ENCODE data around the gene RNF157. TPM values are rescaled to one million over a fixed set of nuclear protein-coding genes. Genes with fewer than 3 reads are reported as not detected.

The RNF157 gene
- 100 to 1,000 TPM; 103 to 110 TPM for total RNA-seq

DNA sequence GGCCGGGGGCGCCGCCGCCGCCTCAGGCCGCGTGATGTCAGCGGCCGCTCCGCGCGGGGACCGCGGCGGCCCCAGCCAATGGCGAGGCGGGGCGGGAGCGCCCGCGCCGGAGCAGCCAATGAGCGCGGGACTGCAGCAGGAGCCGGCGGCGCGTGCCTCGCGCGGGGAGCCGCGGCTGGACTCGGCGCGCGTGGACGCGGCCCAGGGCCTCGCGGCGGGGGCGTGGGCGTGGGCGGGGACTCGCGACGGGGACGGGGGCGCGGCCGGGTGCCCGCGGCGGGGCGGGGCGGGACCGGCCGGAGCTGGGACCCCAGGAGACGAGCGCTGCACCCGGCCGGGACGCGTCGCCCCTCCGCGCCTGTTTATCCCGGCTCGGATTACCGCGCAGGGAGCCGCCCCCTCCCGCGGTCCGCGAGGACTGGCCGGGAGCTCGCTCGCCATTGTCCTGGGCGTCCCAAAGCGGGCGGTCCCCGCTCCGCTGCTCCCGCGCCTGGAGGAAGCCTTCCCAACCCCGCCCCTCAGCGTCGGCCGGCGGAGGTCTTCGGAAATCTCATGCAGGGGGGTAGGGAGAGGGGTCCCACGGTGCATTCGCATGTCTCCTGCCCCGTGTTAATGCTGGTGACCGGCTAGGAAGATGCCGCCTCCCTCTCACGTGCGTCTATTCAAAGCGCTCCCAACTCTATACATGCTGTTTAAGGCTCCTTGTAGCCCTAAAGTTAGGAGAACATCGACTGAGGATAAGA is at the start of gene RNF157:
Gene RNF157 (minus strand): TSS at position 33 of the 743 bp plus-strand sequence. CDS start 253 bp downstream, outside the sequence.
- H3K9me3 Mint-ChIP-seq = peaks cover 1% of the 10 kb centered on the region
- H3K27ac Mint-ChIP-seq = peak within 1 kb of the TSS; percentile 96
- no peaks in the 10 kb centered on the region for H3K27me3 Mint-ChIP-seq
- DNase-seq (peak; percentile 84), ATAC-seq (ENCODE audit: low read depth) (peak; percentile 87)
- peak within 1 kb of the TSS; percentile 94 for H3K4me3 Mint-ChIP-seq
- H3K4me1 Mint-ChIP-seq = peaks cover 62% of the 10 kb centered on the region
- POLR2A ChIA-PET = interaction anchor here (0.7 to 38.5 kb wide), 10 partner anchors 11 to 119 kb away, joined by 3 to 1721 read pairs (median 5); partner anchors contain the start of gene UBALD2
- H3K36me3 Mint-ChIP-seq = peaks cover 28% of the 10 kb centered on the region

DNA sequence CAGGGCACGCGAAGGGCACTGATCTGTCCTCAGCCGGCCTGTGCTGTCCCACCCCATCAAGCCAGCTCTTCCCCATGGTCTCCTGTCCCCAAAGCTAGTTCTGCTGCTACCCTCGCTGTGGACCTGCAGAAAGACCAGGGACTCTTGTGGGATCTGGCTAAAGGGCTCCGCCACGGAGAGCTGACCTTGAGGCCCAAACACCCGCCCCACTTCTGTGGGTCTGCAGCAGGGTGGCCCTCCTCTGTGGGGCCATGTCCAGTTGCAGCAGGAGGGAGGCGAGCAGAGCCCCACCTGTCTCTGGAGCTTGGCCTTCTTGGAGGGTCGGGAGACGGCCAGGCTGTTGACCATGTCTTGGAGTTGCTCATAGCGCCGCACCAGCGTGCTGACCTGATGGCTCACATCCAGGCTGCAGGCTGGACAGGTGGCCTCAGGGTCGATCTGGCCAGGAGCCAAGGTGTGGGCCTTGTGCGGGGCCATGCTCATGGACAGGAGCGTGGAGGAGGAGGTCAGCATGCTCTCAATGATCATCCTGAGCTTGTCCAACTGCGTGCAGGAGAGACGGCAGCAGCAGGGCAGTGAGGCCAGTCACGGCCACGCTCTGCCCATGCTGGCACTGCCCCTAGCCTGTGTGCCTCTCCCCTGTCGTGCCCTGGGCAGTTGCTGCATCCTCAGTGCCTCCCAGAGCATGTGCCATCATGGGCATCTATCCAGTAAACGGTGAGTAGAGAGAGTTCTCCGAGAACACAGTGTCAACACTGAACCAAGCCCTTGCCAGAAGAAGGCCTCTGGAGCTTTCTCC is 41.5 kb upstream of the RNF157 start:
- H3K27me3 Mint-ChIP-seq = no peaks in the 10 kb centered on the region
- H3K9me3 Mint-ChIP-seq = no peaks in the 10 kb centered on the region
- H3K27ac Mint-ChIP-seq = no peak overlapping the region
- peaks cover 1% of the 10 kb centered on the region for H3K36me3 Mint-ChIP-seq
- peaks cover 6% of the 10 kb centered on the region for H3K4me1 Mint-ChIP-seq
- POLR2A ChIA-PET = interaction anchor here (0.5 to 24.4 kb wide), 6 partner anchors 9 to 284 kb away, joined by 3 to 1721 read pairs (median 4); partner anchors contain the start of genes RNF157 and UBALD2
- ATAC-seq (ENCODE audit: low read depth) = no peak
- no peak overlapping the region for H3K4me3 Mint-ChIP-seq
- DNase-seq = no peak

GRCh38 chr17:76280650-76281049 is 40.4 kb upstream of the RNF157 start:
- POLR2A ChIA-PET = interaction anchor here (0.6 to 24.4 kb wide), 5 partner anchors 9 to 158 kb away, joined by 3 to 1721 read pairs (median 10); partner anchors contain the start of genes RNF157 and UBALD2
- H3K27ac Mint-ChIP-seq = no peak overlapping the region
- ATAC-seq (ENCODE audit: low read depth) (no peak), DNase-seq (no peak)
- no peaks in the 10 kb centered on the region for H3K9me3 Mint-ChIP-seq
- no peak overlapping the region for H3K4me3 Mint-ChIP-seq
- H3K36me3 Mint-ChIP-seq = peaks cover 1% of the 10 kb centered on the region
- H3K4me1 Mint-ChIP-seq = peaks cover 6% of the 10 kb centered on the region
- H3K27me3 Mint-ChIP-seq = no peaks in the 10 kb centered on the region

- Mint-ChIP-seq H3K27ac (peak overlapping the region; percentile 45), H3K27me3 (no peaks in the 10 kb centered on the region), H3K36me3 (peaks cover 3% of the 10 kb centered on the region), H3K4me1 (peaks cover 10% of the 10 kb centered on the region), H3K9me3 (no peaks in the 10 kb centered on the region), H3K4me3 (no peak overlapping the region)
- POLR2A ChIA-PET = interaction anchor here (0.5 to 24.4 kb wide), 13 partner anchors 8 to 266 kb away, joined by 3 to 1721 read pairs (median 4); partner anchors contain the start of genes EXOC7, FOXJ1, RNF157 and UBALD2
- ATAC-seq (ENCODE audit: low read depth) (no peak), DNase-seq (no peak)
Observed at GRCh38 chr17:76279742-76280287, 39.5 kb upstream of the RNF157 start.

DNA sequence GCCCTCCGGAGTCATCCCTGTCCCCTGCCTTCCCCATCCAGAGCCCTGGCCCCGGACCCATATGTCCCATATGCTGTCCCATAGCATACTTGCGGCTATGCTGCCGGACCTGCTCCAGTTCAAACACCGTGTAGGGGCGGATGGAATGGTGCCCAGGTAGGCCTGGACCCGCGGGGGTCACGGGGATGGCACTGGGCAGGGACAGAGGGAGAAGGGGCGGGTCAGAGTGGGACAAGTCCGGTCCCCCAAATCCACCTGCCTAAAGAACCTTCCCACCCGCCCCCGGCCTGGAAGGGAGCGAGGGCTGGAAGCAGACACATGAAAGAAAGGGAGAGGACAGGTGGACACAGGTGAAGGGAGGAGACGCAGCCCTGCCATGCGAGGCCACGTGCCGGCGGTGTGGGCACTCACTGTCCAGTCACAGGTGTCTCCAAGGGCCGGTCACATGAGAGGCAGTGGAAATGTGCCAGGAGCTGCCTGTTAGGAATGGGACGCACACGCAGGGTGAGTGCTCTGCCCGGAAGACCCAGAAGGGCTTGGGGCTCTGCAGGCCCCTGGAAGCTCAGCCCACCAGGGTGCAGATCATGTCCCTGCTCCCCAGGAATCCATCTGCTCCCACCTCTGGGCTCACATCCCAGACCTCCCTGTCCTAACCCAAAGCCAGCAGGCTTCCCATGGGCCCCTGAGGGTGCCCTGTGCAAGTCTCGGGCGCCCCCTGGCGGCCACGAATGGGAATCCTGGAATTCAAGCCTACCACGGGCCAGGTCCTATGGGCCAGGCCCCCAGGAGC is 38.9 kb upstream of the RNF157 start:
- Mint-ChIP-seq H3K36me3 (peaks cover 3% of the 10 kb centered on the region), H3K4me3 (no peak overlapping the region), H3K4me1 (peaks cover 15% of the 10 kb centered on the region), H3K27ac (peak overlapping the region; percentile 45), H3K9me3 (no peaks in the 10 kb centered on the region), H3K27me3 (no peaks in the 10 kb centered on the region)
- DNase-seq (peak; percentile 92), ATAC-seq (ENCODE audit: low read depth) (peak; percentile 77)
- POLR2A ChIA-PET = interaction anchor here (0.5 to 24.4 kb wide), 14 partner anchors 7 to 265 kb away, joined by 3 to 1721 read pairs (median 4); partner anchors contain the start of genes EXOC7, FOXJ1, RNF157 and UBALD2

DNA sequence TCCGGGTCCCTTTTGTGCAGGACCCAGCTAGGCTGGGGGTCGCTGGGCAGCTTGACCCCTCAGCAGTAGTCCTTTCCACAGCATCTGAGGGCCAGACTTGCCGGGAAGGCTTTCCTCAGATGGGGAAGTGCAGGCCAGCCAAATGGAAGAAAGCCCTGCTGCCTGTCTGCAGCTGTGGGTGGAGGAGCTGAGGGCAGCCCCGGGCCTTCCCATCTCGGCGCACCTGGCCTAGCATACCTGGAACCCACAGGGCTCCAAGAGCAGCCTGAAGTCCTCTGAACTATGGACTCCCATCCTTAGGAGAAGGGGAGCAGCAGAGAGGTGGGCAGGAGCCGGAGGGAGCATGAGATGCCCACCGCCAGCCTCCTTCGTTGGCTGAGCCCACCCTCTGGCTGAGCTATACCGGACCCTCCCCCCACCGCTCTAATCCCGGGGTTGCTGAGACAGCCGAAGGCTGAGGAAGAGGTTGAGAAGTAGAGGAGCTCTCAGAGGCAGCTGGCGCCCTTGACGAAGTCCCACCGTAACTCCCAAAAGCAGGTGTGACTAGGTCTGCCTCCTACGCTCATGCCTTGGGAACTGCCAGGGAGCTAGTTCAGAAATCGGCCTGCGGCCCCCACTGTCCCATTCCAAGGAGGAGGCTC is 38.1 kb upstream of the RNF157 start:
- no peaks in the 10 kb centered on the region for H3K27me3 Mint-ChIP-seq
- POLR2A ChIA-PET = interaction anchor here (0.5 to 24.4 kb wide), 6 partner anchors 27 to 1130 kb away, joined by 3 to 1721 read pairs (median 5); partner anchors contain the start of genes RNF157 and UBALD2
- peaks cover 21% of the 10 kb centered on the region for H3K4me1 Mint-ChIP-seq
- DNase-seq (no peak), ATAC-seq (ENCODE audit: low read depth) (no peak)
- H3K27ac Mint-ChIP-seq = no peak overlapping the region
- H3K36me3 Mint-ChIP-seq = peaks cover 3% of the 10 kb centered on the region
- H3K4me3 Mint-ChIP-seq = no peak overlapping the region
- no peaks in the 10 kb centered on the region for H3K9me3 Mint-ChIP-seq

DNA sequence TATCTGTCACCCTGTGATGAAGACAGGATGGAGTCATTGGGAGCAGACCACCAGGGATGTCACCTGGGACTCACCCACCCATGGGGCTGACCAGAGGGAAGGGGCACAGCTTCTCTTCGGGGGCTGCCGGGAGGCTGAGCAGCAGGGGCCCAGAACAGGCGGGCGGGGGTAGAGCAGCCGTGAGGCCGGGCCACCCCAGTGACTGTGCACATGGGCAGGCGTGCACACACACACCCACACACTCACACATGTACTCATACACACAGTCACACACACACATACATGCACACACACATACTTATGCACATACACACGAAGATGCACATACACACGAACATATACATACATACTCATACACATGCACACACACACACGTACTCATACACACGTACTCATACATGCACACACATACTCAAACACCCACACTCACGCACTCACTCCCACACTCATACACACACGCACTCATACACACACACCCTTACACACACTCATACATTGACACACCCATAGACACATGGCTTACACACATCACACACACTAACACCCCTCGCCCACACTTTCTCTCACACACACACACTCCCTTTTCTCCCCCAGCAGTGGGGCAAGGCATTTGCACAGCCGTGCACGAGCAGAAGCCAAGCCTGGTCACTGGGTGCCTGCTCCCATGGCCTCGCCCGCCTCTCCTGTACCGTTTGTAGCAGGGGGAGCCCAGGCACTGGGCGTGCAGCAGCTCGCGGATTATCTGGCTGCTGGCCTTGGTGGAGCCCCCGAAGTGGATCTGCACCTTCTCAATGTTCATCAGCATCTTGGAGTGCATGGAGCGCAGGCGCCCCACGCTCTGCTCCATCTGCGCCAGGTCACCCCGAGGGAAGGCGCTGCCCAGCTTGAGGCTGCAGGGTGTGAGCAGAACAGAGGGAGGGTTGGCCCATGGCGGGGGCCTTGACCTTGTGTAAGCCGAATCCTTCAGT is 37.3 kb upstream of the RNF157 start:
- H3K4me3 Mint-ChIP-seq = no peak overlapping the region
- H3K27me3 Mint-ChIP-seq = no peaks in the 10 kb centered on the region
- no peak for ATAC-seq (ENCODE audit: low read depth)
- peak overlapping the region; percentile 52 for H3K27ac Mint-ChIP-seq
- POLR2A ChIA-PET = interaction anchor here (0.6 to 26.9 kb wide), 6 partner anchors 26 to 1130 kb away, joined by 4 to 1721 read pairs (median 144); partner anchors contain the start of genes RNF157 and UBALD2
- H3K36me3 Mint-ChIP-seq = peaks cover 3% of the 10 kb centered on the region
- peaks cover 29% of the 10 kb centered on the region for H3K4me1 Mint-ChIP-seq
- no peak for DNase-seq
- no peaks in the 10 kb centered on the region for H3K9me3 Mint-ChIP-seq

DNA sequence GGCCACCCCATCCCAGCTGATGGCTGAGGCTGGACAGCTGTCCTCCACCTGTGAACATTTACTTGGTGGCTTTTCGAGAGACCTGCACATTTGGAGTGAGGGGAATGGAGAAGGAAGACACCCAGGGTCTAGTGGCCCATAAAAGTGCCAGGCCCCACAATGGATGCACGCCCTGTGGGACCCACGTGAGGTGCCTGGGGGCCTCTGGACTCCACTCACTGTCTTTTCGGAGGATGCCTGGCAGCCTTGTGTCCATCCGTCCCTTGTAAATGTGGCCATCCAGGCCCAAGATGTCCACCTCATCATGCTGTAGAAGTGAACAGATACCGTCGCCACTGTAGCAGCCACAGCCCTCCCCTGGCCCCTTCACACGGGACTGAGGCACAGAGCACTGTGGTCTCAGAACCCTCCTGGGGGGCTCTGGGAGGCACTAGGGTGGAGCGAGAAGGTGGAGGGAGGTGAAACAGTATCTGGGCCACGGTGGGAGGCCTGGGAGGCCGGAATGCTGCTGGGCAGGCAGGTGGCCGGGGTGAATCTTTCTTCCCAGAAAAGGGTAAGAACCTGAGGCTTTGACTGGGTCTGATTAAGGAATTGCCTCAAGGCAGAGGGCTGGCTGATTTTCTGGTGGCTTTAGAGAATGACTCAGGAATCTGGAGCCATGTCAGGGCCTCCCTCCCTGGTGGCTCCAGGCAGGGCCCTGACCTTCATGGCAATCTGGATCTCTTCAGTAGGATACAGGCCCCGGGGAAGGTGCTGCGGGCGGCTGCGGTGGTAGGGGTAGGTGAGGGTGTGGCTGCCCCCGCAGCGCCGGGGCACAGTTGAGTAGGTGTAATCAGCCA is 36.4 kb upstream of the RNF157 start:
- POLR2A ChIA-PET = interaction anchor here (14.8 to 26.9 kb wide), 4 partner anchors 25 to 153 kb away, joined by 226 to 1721 read pairs (median 714); partner anchors contain the start of genes FOXJ1, RNF157 and UBALD2
- ATAC-seq (ENCODE audit: low read depth) (no peak), DNase-seq (no peak)
- no peaks in the 10 kb centered on the region for H3K9me3 Mint-ChIP-seq
- H3K4me1 Mint-ChIP-seq = peaks cover 32% of the 10 kb centered on the region
- H3K27me3 Mint-ChIP-seq = no peaks in the 10 kb centered on the region
- peaks cover 3% of the 10 kb centered on the region for H3K36me3 Mint-ChIP-seq
- H3K27ac Mint-ChIP-seq = peak overlapping the region; percentile 69
- no peak overlapping the region for H3K4me3 Mint-ChIP-seq

DNA sequence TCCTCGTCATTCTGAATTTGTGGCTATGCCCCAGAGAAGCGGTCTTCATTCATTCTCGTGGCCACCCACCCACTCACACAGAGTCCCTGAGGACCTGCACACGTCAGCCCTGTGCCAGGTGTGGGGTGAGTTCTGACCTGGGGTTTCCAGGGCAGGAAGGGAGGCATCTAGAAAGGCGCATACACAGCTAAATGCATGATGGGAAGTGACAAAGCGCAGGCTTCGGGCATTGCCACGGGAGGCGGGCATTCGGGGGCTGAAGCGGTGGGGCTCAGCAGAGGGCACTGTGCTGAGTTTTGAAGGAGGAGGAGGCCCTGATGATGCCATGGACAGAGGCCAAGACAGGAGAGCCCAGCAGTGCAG is 35.8 kb upstream of the RNF157 start:
- H3K27me3 Mint-ChIP-seq = no peaks in the 10 kb centered on the region
- H3K4me1 Mint-ChIP-seq = peaks cover 37% of the 10 kb centered on the region
- no peak for ATAC-seq (ENCODE audit: low read depth)
- H3K36me3 Mint-ChIP-seq = peaks cover 8% of the 10 kb centered on the region
- DNase-seq = no peak
- no peak overlapping the region for H3K4me3 Mint-ChIP-seq
- H3K27ac Mint-ChIP-seq = peak overlapping the region; percentile 69
- POLR2A ChIA-PET = interaction anchor here (14.8 to 26.9 kb wide), 4 partner anchors 24 to 153 kb away, joined by 226 to 1721 read pairs (median 714); partner anchors contain the start of genes FOXJ1, RNF157 and UBALD2
- no peaks in the 10 kb centered on the region for H3K9me3 Mint-ChIP-seq

DNA sequence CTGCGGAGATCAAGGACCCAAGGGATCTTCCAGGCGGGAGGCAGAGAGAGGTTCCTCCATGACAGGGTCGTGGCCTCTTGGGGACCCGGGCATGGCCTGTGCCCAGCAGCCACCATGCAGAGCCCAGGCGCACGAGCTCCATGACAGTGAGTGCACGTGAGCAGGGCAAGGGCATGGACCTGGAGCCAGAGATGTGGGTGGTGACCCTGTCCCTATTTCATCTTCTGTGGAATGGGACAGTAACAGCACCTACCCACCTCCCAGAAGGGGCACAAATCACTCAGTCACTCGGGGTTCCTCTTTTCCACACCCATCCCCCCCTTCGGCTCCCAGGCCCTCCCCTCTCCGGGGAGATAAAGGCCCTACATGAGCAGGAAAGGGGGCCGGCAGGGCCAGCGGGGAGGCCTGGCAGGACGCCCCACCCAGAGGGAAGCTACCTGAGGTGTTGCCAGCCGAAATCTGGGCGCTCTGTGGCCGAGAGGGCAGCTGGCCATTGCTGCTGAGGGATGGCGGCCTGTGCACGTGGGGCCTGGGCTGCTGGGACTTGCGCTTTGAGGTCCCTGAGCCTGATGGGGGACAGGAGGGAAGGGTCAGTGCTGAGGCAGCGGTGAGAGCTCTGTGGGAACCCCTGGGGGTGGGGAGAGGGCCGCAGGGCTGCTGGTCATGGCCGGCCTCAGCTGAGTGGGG is 35.2 kb upstream of the RNF157 start:
- Mint-ChIP-seq H3K27ac (peak overlapping the region; percentile 96), H3K4me3 (no peak overlapping the region), H3K9me3 (no peaks in the 10 kb centered on the region), H3K27me3 (no peaks in the 10 kb centered on the region), H3K4me1 (peaks cover 41% of the 10 kb centered on the region), H3K36me3 (peaks cover 13% of the 10 kb centered on the region)
- ATAC-seq (ENCODE audit: low read depth) = no peak
- no peak for DNase-seq
- POLR2A ChIA-PET = interaction anchor here (14.8 to 26.9 kb wide), 4 partner anchors 24 to 152 kb away, joined by 226 to 1721 read pairs (median 714); partner anchors contain the start of genes FOXJ1, RNF157 and UBALD2

Measured in activated naive CD8-positive, alpha-beta T cell treated with anti-CD3 and anti-CD28 coated beads, Interleukin-2, amount 10 ng/mL, durations not matched to agents 7 days and 5 days (primary cell).